EH (cell line): ENCODE measurements around the gene NF1.
"Not testable (repeated sequence)": the region's sequence is repeated elsewhere in the genome, so short reads cannot be mapped to it uniquely, and the experiment has no call there.

Experiments
- DNase-seq: peaks from one replicate; pipeline ENCODE4 v3.0.0-alpha.2; 2015; ENCODE audit warnings: low read depth

NF1 gene

GRCh38 chr17:31299624-31300023, 204.8 kb downstream of the NF1 start:
- DNase-seq = no peak

- no peak for DNase-seq
Observed at GRCh38 chr17:31307640-31308039, 212.9 kb downstream of the NF1 start.

- no peak for DNase-seq
Observed at GRCh38 chr17:31308372-31309334, 213.9 kb downstream of the NF1 start.

GRCh38 chr17:31309556-31309955, 214.8 kb downstream of the NF1 start:
- DNase-seq = no peak

GRCh38 chr17:31310260-31310659, 215.5 kb downstream of the NF1 start:
- no peak for DNase-seq

GRCh38 chr17:31310886-31311285, 216.1 kb downstream of the NF1 start:
- DNase-seq = no peak

- DNase-seq = no peak
Observed at GRCh38 chr17:31311526-31311925, 216.7 kb downstream of the NF1 start.

- not testable (repeated sequence) for DNase-seq
Observed at GRCh38 chr17:31312223-31312622, 217.4 kb downstream of the NF1 start.

- DNase-seq = peak; percentile 72
Observed at GRCh38 chr17:31313982-31314781, 219.4 kb downstream of the NF1 start, which contains the start of gene EVI2B. Gene EVI2B, minus strand, starts transcription at chr17:31314054. Its CDS starts 8,445 bp downstream, at chr17:31305609.

GRCh38 chr17:31314782-31315100, 220.0 kb downstream of the NF1 start:
- no peak for DNase-seq

GRCh38 chr17:31318298-31318801, 223.6 kb downstream of the NF1 start:
- no peak for DNase-seq

GRCh38 chr17:31318851-31319661, 224.3 kb downstream of the NF1 start:
- no peak for DNase-seq

GRCh38 chr17:31320241-31320640, 225.5 kb downstream of the NF1 start:
- DNase-seq = no peak

- peak; percentile 24 for DNase-seq
Observed at GRCh38 chr17:31320791-31321190, 226.0 kb downstream of the NF1 start.

GRCh38 chr17:31321481-31321880, 226.7 kb downstream of the NF1 start, which contains the start of gene EVI2A:
Gene EVI2A, minus strand, starts transcription at chr17:31321622. Its CDS starts 2,609 bp downstream, at chr17:31319013.
- DNase-seq = peak; percentile 86

GRCh38 chr17:31321966-31322365, 227.2 kb downstream of the NF1 start:
- no peak for DNase-seq

- DNase-seq = no peak
Observed at GRCh38 chr17:31323551-31323950, 228.8 kb downstream of the NF1 start.

- peak; percentile 90 for DNase-seq
Observed at GRCh38 chr17:31327534-31328159, 232.9 kb downstream of the NF1 start.

GRCh38 chr17:31328160-31328535, 233.4 kb downstream of the NF1 start:
- DNase-seq = peak; percentile 69

- peak; percentile 50 for DNase-seq
Observed at GRCh38 chr17:31329221-31329620, 234.4 kb downstream of the NF1 start.
